Panc1 (cell line): Measurements from ENCODE around the gene AFP.

ENCODE experiments used
- CTCF ChIP-seq: fragments of 450-650 bp; IDR thresholded peaks from 2 replicates; pipeline ENCODE4 v1.5.1; 2017; ENCODE audit warnings: mild to moderate bottlenecking
- POLR2AphosphoS5 ChIP-seq: IDR thresholded peaks from 2 replicates; pipeline ENCODE4 v1.6.1; 2012; ENCODE audit warnings: mild to moderate bottlenecking, low read depth, low read length, moderate library complexity
- REST ChIP-seq, 2 experiments: IDR thresholded peaks; 2 replicates each; pipeline ENCODE4 v1.6.1; 2011 to 2012; ENCODE audit warnings: low read depth in 2 of 2, control low read depth in 1 of 2, low read length in 1 of 2, mild to moderate bottlenecking in 1 of 2, moderate library complexity in 1 of 2; ENCODE audit not compliant: insufficient read depth in 1 of 2
- SIN3A ChIP-seq: IDR thresholded peaks from 2 replicates; pipeline ENCODE4 v1.6.1; 2012; ENCODE audit warnings: low read depth, mild to moderate bottlenecking, low read length, moderate library complexity, borderline replicate concordance; ENCODE audit not compliant: insufficient read depth

- no peak for TF ChIP-seq CTCF
- TF ChIP-seq REST (IDR thresholded peaks at IDR 0.05; ENCODE audit: insufficient read depth in 1 of 2, low read depth in 2 of 2, low read length in 1 of 2): no peak
- TF ChIP-seq POLR2AphosphoS5: no peak
- TF ChIP-seq SIN3A: no peak
Observed at GRCh38 chr4:73419106-73420038, 16.6 kb upstream of the AFP start.
